Medulla oblongata (tissue), 1 donor: ENCODE results near the gene RTL9.
"Not testable (repeated sequence)": the region's sequence is repeated elsewhere in the genome, so short reads cannot be mapped to it uniquely, and the experiment has no call there.

ENCODE experiments used
- DNase-seq: peaks from one replicate; pipeline ENCODE4 v3.0.0-alpha.2; 2015; ENCODE audit errors: extremely low spot score

The RTL9 gene

GRCh38 chrX:110406250-110406649, 47.6 kb downstream of the RTL9 start:
- DNase-seq, result not testable (repeated sequence)

DNA sequence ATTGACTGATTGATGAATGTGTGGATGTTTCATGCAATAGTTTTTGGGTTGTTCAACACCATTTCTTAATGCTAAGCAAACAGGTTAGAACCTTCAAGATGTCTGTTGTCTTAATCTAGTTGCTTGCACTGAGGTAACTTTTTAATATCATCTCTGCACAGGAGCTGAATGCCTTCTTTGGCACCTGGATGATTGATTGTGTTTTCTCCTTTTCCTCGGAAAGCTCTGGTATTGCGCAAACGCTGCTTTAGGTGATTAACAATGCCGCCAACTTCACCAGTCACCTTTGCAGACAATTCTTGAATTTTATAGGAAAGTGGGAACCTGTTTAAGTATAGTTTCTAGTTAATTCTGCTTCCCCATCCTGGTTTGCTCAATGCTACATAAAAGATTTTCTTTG, 48.2 kb downstream of the RTL9 start:
- no peak for DNase-seq

GRCh38 chrX:110407910-110408545, 49.4 kb downstream of the RTL9 start:
- peak; percentile 81 for DNase-seq
